ENCODE measurements around the gene ZNF581. TPM values are rescaled to one million over a fixed set of nuclear protein-coding genes. Genes with fewer than 3 reads are reported as not detected.

Gene ZNF581
- total RNA-seq, 8 experiments from 2014 or later = 18.3 to 34.2 (median 24.9) TPM

- in situ Hi-C loops (cut with MboI; ENCODE audit: low pct_unique_long_range_greater_than_20kb in 2 of 9, low sequenced_read_pairs in 9 of 9, unreplicated experiment in 9 of 9) = no loop called here
- no peak for ATAC-seq (replicated peaks in 6 of 8)
- peaks cover 9 to 10% of the 10 kb centered on the region in 2 donors for H3K4me1 ChIP-seq (replicated peaks in 1 of 2)
- H3K27ac ChIP-seq = peak overlapping the region; percentile 100
- H3K4me3 ChIP-seq = peak overlapping the region; percentile 70 to 96 (median 89)
- WGBS, 10 experiments = 0 to 7% (median 0%) methylated on average over 3 to 16 of the region's 19 CpGs; no CpG with 5 or more reads in 3 of the 10 experiments
These were observed 12.2 kb downstream of the ZNF581 start for GRCh38 chr19:55655648-55656040.

DNA sequence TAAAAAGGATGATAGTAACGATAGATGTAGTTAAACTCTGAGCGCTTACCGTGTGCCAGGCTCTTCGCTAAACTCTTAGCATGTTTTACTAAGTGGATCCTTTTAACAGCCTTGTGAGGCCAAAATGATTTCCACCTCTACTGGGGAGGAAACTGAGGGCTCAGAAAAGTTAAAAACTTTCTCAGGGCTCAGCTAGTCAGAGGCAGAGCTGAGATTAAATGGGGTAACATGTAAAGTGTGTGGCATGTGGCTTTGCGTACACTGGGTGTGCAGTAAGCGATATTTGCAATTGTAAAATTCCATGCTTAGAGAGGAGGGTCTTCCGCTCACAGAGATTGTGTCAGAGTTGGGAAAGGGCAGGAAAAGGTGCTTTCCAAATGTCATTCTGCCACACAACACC is 13.1 kb downstream of the ZNF581 start:
- 7 to 84% (median 45%) methylated on average over 2 to 7 of the region's 7 CpGs; no CpG with 5 or more reads in 1 of the 10 experiments for WGBS, 10 experiments
- in situ Hi-C loops (cut with MboI; ENCODE audit: low pct_unique_long_range_greater_than_20kb in 2 of 9, low sequenced_read_pairs in 9 of 9, unreplicated experiment in 9 of 9) = no loop called here
- peak overlapping the region; percentile 70 to 96 (median 89) for H3K4me3 ChIP-seq
- no peak overlapping the region for H3K27ac ChIP-seq
- H3K4me1 ChIP-seq (replicated peaks in 1 of 2) = peaks cover 9 to 10% of the 10 kb centered on the region in 2 donors
- ATAC-seq (replicated peaks in 6 of 8) = no peak

DNA sequence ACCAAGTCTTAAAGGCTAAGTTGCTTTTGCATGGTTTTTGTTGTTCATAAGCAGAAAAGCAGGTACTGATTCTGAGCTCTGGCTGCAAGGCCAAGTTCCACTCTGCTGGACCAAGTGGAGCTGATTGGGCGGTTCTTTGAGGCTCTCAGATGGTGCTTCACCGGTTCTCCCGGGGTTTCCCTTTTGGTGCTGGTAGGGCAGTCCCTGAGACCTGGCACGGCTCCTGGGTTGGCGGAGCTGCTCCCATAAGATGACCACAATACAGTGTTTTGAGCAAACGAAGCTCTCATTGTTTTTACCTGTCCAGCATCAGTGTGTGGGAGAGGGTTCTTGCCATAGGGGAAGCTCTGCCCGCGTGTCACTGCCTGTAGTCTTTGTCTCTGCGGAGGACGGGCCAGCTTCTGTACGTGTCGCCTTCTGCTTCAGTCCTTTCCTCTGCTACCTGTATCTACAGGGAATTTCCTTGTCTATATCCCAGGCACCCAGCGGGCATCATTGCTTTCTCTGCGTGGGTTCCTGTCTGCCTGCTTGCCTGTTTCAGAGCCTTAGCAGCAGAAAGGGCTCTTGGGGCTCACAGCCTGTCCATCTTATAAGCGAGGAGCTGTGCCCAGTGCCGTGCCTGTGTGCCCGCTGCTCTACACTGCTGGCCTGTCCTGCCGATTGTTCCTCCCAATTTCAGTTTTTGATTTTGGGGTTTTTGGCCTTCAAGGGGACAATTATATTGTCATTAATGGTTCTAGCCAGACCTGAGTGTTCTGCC is 13.7 kb downstream of the ZNF581 start:
- Histone ChIP-seq H3K4me3 (peak overlapping the region; percentile 70 to 96 (median 89)), H3K27ac (no peak overlapping the region), H3K4me1 (replicated peaks in 1 of 2) (peaks cover 9 to 10% of the 10 kb centered on the region in 2 donors)
- 3 to 84% (median 79%) methylated on average over 1 to 9 of the region's 18 CpGs; no CpG with 5 or more reads in 1 of the 10 experiments for WGBS, 10 experiments
- ATAC-seq (replicated peaks in 6 of 8) = no peak
- in situ Hi-C loops (cut with MboI; ENCODE audit: low pct_unique_long_range_greater_than_20kb in 2 of 9, low sequenced_read_pairs in 9 of 9, unreplicated experiment in 9 of 9) = no loop called here

DNA sequence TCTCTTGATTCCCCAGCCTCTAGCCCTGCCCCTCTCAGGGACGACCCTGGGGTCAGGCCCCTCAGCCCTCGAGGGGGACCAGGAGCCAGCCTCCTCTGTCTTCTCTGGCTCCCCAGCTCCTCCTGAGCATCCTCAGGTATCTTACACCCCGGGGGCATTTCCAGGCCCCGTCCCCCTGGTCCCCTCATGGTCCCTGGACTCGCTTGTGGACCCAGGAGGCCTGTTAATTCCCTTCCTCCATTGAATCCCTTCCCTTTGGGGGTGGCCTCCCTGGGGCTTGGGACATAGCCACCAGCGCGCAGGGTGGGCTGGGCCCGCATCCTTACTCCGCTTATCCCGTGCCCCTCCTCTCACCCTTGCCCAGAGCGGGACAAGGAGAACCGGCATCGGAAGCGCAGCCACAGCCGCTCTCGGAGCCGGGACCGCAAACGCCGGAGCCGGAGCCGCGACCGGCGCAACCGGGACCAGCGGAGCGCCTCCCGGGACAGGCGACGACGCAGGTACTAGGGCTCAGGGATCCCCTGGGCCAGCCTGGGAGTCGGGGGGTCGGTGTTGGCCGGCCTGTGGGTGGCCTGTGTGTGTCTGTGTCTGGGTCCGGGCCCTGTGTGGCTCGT is 15.5 kb downstream of the ZNF581 start:
- H3K4me1 ChIP-seq (replicated peaks in 1 of 2) = peaks cover 9 to 10% of the 10 kb centered on the region in 2 donors
- no peak overlapping the region for H3K27ac ChIP-seq
- no peak overlapping the region for H3K4me3 ChIP-seq
- 80 to 95% methylated on average over 5 to 6 of the region's 37 CpGs; no CpG with 5 or more reads in 8 of the 10 experiments for WGBS, 10 experiments
- in situ Hi-C loops (cut with MboI; ENCODE audit: low pct_unique_long_range_greater_than_20kb in 2 of 9, low sequenced_read_pairs in 9 of 9, unreplicated experiment in 9 of 9) = no loop called here
- ATAC-seq (replicated peaks in 6 of 8) = no peak

DNA sequence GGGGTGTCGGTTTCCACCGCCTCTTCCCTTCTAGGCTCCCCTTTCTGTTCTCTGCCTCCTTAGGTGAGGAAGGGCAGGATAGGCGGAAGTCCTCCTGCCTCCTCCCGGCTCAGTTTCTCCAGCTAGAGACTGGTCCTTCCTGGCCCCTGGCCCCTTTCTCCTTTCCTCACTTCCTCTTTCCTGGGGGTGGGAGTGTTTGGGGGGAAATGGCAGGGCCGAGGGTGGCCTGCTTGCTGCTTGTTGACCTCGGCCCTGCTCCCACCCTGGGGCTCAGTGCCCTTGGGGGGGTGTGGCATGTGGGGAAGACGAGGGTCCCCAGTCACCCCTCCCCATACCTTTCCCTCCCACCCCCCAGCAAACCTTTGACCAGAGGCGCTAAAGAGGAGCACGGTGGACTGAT is 16.4 kb downstream of the ZNF581 start:
- Histone ChIP-seq H3K4me3 (no peak overlapping the region), H3K27ac (no peak overlapping the region), H3K4me1 (replicated peaks in 1 of 2) (peaks cover 9 to 10% of the 10 kb centered on the region in 2 donors)
- WGBS, 10 experiments = 100% methylated on average over 1 to 2 of the region's 9 CpGs; no CpG with 5 or more reads in 6 of the 10 experiments
- in situ Hi-C loops (cut with MboI; ENCODE audit: low pct_unique_long_range_greater_than_20kb in 2 of 9, low sequenced_read_pairs in 9 of 9, unreplicated experiment in 9 of 9) = no loop called here
- no peak for ATAC-seq (replicated peaks in 6 of 8)

DNA sequence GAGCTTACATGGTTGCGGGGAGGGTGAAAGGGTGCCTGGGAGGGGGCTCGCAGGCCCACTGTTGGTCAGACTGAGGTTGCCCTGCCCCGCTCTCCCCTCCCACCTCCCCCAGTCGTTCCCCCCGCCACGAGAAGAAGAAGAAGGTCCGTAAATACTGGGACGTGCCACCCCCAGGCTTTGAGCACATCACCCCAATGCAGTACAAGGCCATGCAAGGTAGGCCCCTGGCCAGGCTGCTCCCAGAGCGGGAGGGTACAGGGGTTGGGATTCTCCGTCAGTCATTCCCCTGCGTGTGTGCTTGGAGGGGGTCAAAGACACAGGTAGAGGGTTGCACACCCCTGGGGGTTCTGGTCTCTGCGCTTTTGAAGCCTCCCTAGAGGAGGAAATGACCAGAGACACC is 17.0 kb downstream of the ZNF581 start:
- H3K27ac ChIP-seq = no peak overlapping the region
- in situ Hi-C loops (cut with MboI; ENCODE audit: low pct_unique_long_range_greater_than_20kb in 2 of 9, low sequenced_read_pairs in 9 of 9, unreplicated experiment in 9 of 9) = no loop called here
- peaks cover 9 to 10% of the 10 kb centered on the region in 2 donors for H3K4me1 ChIP-seq (replicated peaks in 1 of 2)
- WGBS, 10 experiments = 92% methylated on average over 2 of the region's 12 CpGs; no CpG with 5 or more reads in 9 of the 10 experiments
- H3K4me3 ChIP-seq = no peak overlapping the region
- ATAC-seq (replicated peaks in 6 of 8) = no peak

GRCh38 chr19:55660991-55661390 is 17.5 kb downstream of the ZNF581 start:
- H3K4me1 ChIP-seq (replicated peaks in 1 of 2) = peaks cover 9 to 10% of the 10 kb centered on the region in 2 donors
- WGBS, 10 experiments = 83 to 100% methylated on average over 1 to 3 of the region's 16 CpGs; no CpG with 5 or more reads in 8 of the 10 experiments
- no peak overlapping the region for H3K4me3 ChIP-seq
- no peak for ATAC-seq (replicated peaks in 6 of 8)
- H3K27ac ChIP-seq = no peak overlapping the region
- in situ Hi-C loops (cut with MboI; ENCODE audit: low pct_unique_long_range_greater_than_20kb in 2 of 9, low sequenced_read_pairs in 9 of 9, unreplicated experiment in 9 of 9) = no loop called here

DNA sequence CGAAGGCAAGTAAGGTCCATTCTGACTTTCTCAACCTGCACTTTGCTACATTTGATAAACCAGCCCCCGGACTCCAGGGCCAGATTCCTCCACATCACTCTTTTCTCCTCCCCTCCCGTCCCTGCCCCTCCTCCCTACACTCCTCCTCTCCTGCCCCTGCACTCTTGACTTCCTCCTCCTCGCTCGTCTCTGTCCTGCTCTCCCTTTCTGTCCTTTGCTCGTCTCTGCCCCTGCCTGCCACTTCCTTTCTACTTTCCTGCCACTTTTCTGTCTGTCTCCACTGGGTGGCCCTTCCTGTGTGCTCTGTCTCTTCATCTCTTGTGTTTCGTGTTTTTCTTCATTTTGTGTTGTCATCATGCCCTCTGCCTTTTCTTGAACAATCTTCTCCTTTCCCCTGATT is 18.4 kb downstream of the ZNF581 start:
- in situ Hi-C loops (cut with MboI; ENCODE audit: low pct_unique_long_range_greater_than_20kb in 2 of 9, low sequenced_read_pairs in 9 of 9, unreplicated experiment in 9 of 9) = no loop called here
- H3K4me1 ChIP-seq (replicated peaks in 1 of 2) = peaks cover 7 to 9% of the 10 kb centered on the region in 2 donors
- H3K27ac ChIP-seq = no peak overlapping the region
- no peak for ATAC-seq (replicated peaks in 6 of 8)
- H3K4me3 ChIP-seq = no peak overlapping the region
- 71 to 100% (median 84%) methylated on average over 1 to 4 of the region's 7 CpGs; no CpG with 5 or more reads in 1 of the 10 experiments for WGBS, 10 experiments

DNA sequence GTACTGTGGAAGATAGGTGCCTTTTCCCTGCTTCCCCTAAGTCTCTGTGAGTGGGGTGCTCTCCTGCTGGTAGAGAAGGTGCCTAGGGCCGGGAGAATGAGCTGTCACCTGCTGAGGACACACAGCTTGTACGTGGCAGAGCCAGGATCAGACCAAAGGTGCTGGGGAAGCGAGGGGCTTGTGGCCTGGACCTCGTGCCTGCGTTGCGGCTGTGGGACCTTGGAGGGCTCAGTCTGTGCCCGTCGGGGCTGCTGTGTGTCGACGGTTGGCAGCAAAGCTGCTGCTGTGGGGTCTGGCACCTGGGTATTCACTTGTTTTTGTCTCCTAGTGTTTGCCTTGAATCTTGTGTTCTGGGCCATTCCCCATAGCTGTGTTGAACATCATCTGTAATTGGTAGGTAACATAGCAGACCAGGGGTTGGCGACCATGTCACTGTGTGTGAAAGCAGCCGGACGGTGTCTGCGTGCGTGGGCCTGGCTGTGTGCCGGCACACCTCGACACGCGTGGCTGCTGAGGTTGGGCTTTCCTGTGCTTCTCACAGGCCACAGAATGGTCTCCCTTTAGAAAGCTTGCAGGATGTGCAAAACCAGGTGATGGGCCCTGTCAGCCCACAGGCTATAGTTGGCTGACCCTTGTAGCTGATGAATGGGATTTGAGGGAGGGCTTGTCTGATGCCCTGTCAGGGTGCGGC is 20.5 kb downstream of the ZNF581 start:
- WGBS, 10 experiments = 80 to 97% (median 89%) methylated on average over 1 to 11 of the region's 20 CpGs; no CpG with 5 or more reads in 5 of the 10 experiments
- Histone ChIP-seq H3K27ac (no peak overlapping the region), H3K4me1 (replicated peaks in 1 of 2) (no peaks in the 10 kb centered on the region), H3K4me3 (no peak overlapping the region)
- in situ Hi-C loops (cut with MboI; ENCODE audit: low pct_unique_long_range_greater_than_20kb in 2 of 9, low sequenced_read_pairs in 9 of 9, unreplicated experiment in 9 of 9) = no loop called here
- no peak for ATAC-seq (replicated peaks in 6 of 8)

- in situ Hi-C loops (cut with MboI; ENCODE audit: low pct_unique_long_range_greater_than_20kb in 2 of 9, low sequenced_read_pairs in 9 of 9, unreplicated experiment in 9 of 9) = no loop called here
- Histone ChIP-seq H3K27ac (no peak overlapping the region), H3K4me3 (no peak overlapping the region), H3K4me1 (replicated peaks in 1 of 2) (no peaks in the 10 kb centered on the region)
- WGBS, 10 experiments = 51 to 100% (median 89%) methylated on average over 2 to 4 of the region's 12 CpGs; no CpG with 5 or more reads in 4 of the 10 experiments
- no peak for ATAC-seq (replicated peaks in 6 of 8)
These were observed 23.0 kb downstream of the ZNF581 start for GRCh38 chr19:55666343-55667005.

DNA sequence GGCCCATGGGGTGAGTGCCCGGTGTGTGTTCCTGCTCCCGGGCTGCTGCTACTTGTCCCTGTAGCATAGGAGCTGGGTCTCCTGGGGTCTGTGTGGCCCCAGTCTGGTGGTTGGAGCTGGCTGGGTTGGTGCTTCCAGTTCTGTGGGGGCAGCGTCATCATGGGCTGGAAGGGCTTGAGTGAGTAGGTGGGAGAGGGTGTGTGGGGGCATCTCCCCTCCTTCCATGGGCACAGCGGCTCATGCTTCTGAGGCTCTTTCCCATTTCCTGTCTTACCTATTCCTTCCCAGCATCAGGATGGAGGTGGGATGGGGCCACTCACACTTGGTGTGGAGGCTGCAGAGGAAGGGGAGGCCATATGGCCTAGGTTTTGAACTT is 23.5 kb downstream of the ZNF581 start:
- no peak overlapping the region for H3K4me3 ChIP-seq
- no peaks in the 10 kb centered on the region for H3K4me1 ChIP-seq (replicated peaks in 1 of 2)
- no peak overlapping the region for H3K27ac ChIP-seq
- ATAC-seq (replicated peaks in 6 of 8) = no peak
- whole genome bisulfite sequencing, 10 experiments = 87 to 100% (median 100%) methylated on average over 1 to 3 of the region's 4 CpGs; no CpG with 5 or more reads in 5 of the 10 experiments
- in situ Hi-C loops (cut with MboI; ENCODE audit: low pct_unique_long_range_greater_than_20kb in 2 of 9, low sequenced_read_pairs in 9 of 9, unreplicated experiment in 9 of 9) = no loop called here

DNA sequence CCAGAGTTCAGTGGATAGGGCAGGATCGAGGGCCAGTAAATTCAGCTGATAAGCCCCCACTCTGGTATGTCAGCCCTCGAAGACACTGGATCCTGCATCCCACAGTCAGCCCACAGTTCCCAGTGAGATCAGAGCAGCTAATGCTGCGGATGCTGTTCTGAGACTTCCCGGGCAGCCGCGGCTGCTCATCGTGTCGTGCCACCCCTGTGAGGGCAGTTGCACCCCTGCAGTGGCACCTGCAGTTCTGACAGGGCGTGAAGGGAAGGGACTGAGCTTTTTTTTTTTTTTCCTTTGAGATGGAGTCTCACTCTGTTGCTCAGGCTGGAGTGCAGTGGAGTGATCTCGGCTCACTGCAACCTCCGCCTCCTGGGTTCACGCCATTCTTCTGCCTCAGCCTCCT is 24.1 kb downstream of the ZNF581 start:
- H3K4me1 ChIP-seq (replicated peaks in 1 of 2) = no peaks in the 10 kb centered on the region
- in situ Hi-C loops (cut with MboI; ENCODE audit: low pct_unique_long_range_greater_than_20kb in 2 of 9, low sequenced_read_pairs in 9 of 9, unreplicated experiment in 9 of 9) = no loop called here
- 60 to 100% (median 97%) methylated on average over 1 to 5 of the region's 12 CpGs; no CpG with 5 or more reads in 6 of the 10 experiments for WGBS, 10 experiments
- ATAC-seq (replicated peaks in 6 of 8) = no peak
- no peak overlapping the region for H3K4me3 ChIP-seq
- no peak overlapping the region for H3K27ac ChIP-seq

DNA sequence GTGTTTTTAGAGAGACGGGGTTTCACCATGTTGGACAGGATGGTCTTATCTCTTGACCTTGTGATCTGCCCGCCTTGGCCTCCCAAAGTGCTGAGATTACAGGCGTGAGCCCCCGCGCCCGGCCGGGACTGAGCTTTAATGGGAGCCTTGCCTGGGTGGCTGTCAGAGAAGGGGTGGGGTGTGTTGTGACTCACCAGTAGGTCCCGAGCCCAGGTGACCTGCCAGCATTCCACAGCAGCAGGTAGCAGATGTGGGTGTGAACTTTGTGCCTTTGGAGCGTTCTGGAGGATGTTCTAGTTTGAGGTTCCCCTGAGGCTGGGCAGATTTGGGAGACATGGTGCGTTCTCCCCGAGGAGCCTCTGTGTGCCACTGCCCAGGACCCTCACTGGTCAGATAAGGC is 24.5 kb downstream of the ZNF581 start:
- ATAC-seq (replicated peaks in 6 of 8) = no peak
- WGBS, 10 experiments = 40 to 97% (median 86%) methylated on average over 1 to 6 of the region's 11 CpGs; no CpG with 5 or more reads in 5 of the 10 experiments
- in situ Hi-C loops (cut with MboI; ENCODE audit: low pct_unique_long_range_greater_than_20kb in 2 of 9, low sequenced_read_pairs in 9 of 9, unreplicated experiment in 9 of 9) = no loop called here
- no peaks in the 10 kb centered on the region for H3K4me1 ChIP-seq (replicated peaks in 1 of 2)
- no peak overlapping the region for H3K4me3 ChIP-seq
- no peak overlapping the region for H3K27ac ChIP-seq

All from motor neuron (in vitro differentiated cells).